GM12891 (cell line): ENCODE measurements around the gene KSR1.

ENCODE experiments used
- POLR2A ChIP-seq: IDR thresholded peaks from 2 replicates; pipeline ENCODE4 v1.6.1; 2011; ENCODE audit warnings: low read depth, low read length, control low read depth
- POLR2AphosphoS5 ChIP-seq: IDR thresholded peaks from 2 replicates; pipeline ENCODE4 v1.6.1; 2011; ENCODE audit warnings: low read depth, low read length, control low read depth
- SPI1 ChIP-seq: IDR thresholded peaks from 2 replicates; pipeline ENCODE4 v1.6.1; 2011; ENCODE audit warnings: low read depth, low read length, control low read depth
- TAF1 ChIP-seq: IDR thresholded peaks from 2 replicates; pipeline ENCODE4 v1.6.1; 2011; ENCODE audit warnings: low read depth, low read length, control low read depth

- TF ChIP-seq POLR2AphosphoS5 = no peak
- TF ChIP-seq POLR2A = no peak
- no peak for TF ChIP-seq SPI1
- TF ChIP-seq TAF1 = no peak
Observed at GRCh38 chr17:27596096-27596495, 139.8 kb downstream of the KSR1 start.
